GM21717 (cell line): ENCODE measurements around the gene PIKFYVE.
"Not testable (repeated sequence)": the region's sequence is repeated elsewhere in the genome, so short reads cannot be mapped to it uniquely, and the experiment has no call there.

Experiments used
- ATAC-seq: cut with Tn5 transposase; IDR thresholded peaks from one replicate; pipeline ENCODE4 v1.9.1; 2021; ENCODE audit warnings: mild to moderate bottlenecking, moderate library complexity; ENCODE audit not compliant: unreplicated experiment

PIKFYVE gene

GRCh38 chr2:208300847-208301618 lies 35.0 kb downstream of the PIKFYVE start:
- no peak for ATAC-seq

- ATAC-seq: no peak
Measured at GRCh38 chr2:208304157-208304556, 38.1 kb downstream of the PIKFYVE start.

- ATAC-seq: no peak
Measured at GRCh38 chr2:208304695-208305094, 38.6 kb downstream of the PIKFYVE start.

- no peak for ATAC-seq
Measured at GRCh38 chr2:208306291-208306690, 40.2 kb downstream of the PIKFYVE start.

GRCh38 chr2:208311321-208311720 lies 45.3 kb downstream of the PIKFYVE start:
- ATAC-seq: peak; percentile 65

GRCh38 chr2:208311954-208312353 lies 45.9 kb downstream of the PIKFYVE start:
- peak; percentile 57 for ATAC-seq

- peak; percentile 68 for ATAC-seq
Measured at GRCh38 chr2:208315081-208315788, 49.2 kb downstream of the PIKFYVE start.

- ATAC-seq: no peak
Measured at GRCh38 chr2:208318127-208318526, 52.1 kb downstream of the PIKFYVE start.

GRCh38 chr2:208319391-208319790 lies 53.3 kb downstream of the PIKFYVE start:
- ATAC-seq: peak; percentile 36

GRCh38 chr2:208320686-208321085 lies 54.6 kb downstream of the PIKFYVE start:
- ATAC-seq: peak; percentile 90

GRCh38 chr2:208326016-208326415 lies 60.0 kb downstream of the PIKFYVE start:
- ATAC-seq: no peak

- no peak for ATAC-seq
Measured at GRCh38 chr2:208329485-208329884, 63.4 kb downstream of the PIKFYVE start.

GRCh38 chr2:208334230-208334629 lies 68.2 kb downstream of the PIKFYVE start:
- ATAC-seq: no peak

GRCh38 chr2:208346756-208347155 lies 80.7 kb downstream of the PIKFYVE start:
- ATAC-seq: no peak

- no peak for ATAC-seq
Measured at GRCh38 chr2:208350610-208351009, 84.6 kb downstream of the PIKFYVE start.

GRCh38 chr2:208352644-208353567 lies 86.9 kb downstream of the PIKFYVE start:
- no peak for ATAC-seq

- no peak for ATAC-seq
Measured at GRCh38 chr2:208354964-208355381, 88.9 kb downstream of the PIKFYVE start.

- ATAC-seq: not testable (repeated sequence)
Measured at GRCh38 chr2:208356420-208356819, 90.4 kb downstream of the PIKFYVE start.

GRCh38 chr2:208356846-208357574 lies 91.0 kb downstream of the PIKFYVE start:
- ATAC-seq: no peak
